GM12891 (cell line): ENCODE measurements around the gene CDC42BPA.

ENCODE experiments used
- DNase-seq: peaks from one replicate; pipeline ENCODE4 v3.0.0; 2011; ENCODE audit warnings: low spot score; ENCODE audit not compliant: insufficient read length
- FAIRE-seq: peaks from 2 replicates; lab custom pipeline; 2011; peaks lifted over from hg19 to GRCh38; lab: Jason Lieb, UNC
- PAX5 ChIP-seq: IDR thresholded peaks from 2 replicates; pipeline ENCODE4 v1.6.1; 2011; ENCODE audit warnings: low read length, moderate library complexity, mild to moderate bottlenecking; ENCODE audit not compliant: insufficient read depth, severe bottlenecking
- POLR2A ChIP-seq: IDR thresholded peaks from 2 replicates; pipeline ENCODE4 v1.6.1; 2011; ENCODE audit warnings: low read depth, low read length, control low read depth
- POLR2AphosphoS5 ChIP-seq: IDR thresholded peaks from 2 replicates; pipeline ENCODE4 v1.6.1; 2011; ENCODE audit warnings: low read depth, low read length, control low read depth
- POU2F2 ChIP-seq: IDR thresholded peaks from 2 replicates; pipeline ENCODE4 v1.6.1; 2011; ENCODE audit warnings: low read depth, mild to moderate bottlenecking, control low read depth, low read length, moderate library complexity
- SPI1 ChIP-seq: IDR thresholded peaks from 2 replicates; pipeline ENCODE4 v1.6.1; 2011; ENCODE audit warnings: low read depth, low read length, control low read depth
- TAF1 ChIP-seq: IDR thresholded peaks from 2 replicates; pipeline ENCODE4 v1.6.1; 2011; ENCODE audit warnings: low read depth, low read length, control low read depth

CDC42BPA gene

DNA sequence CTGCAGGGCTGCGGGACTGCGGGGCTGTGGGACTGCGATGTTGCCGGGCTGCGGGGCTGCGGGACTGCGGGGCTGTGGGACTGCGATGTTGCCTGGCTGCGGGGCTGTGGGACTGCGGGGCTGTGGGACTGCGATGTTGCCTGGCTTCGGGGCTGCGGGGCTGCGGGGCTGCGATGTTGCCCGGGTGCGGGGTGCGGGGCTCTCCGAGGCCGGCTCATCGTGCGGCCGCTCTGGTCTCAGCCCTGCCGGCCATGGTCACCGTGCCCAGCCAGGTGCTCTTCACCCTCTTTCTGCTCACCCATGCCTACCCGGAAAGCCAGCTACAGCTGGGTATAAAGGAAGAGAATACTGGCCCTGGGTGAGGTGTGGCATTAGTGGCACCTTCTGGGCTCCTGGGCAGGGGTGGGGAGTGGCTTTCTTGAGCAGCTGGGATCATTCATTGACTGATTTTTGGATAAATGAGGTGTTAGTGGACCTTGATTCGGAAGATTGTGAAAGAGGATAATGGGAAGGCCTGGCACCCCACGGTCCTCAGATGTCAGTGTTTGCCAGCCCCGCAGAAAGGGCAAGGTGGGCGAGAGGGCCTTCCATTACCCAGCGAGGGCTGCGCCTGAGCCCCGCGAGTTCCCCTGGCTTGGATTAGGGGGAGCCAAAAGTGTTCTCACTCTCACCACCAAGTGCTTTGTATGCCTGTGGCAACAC is 341.9 kb downstream of the CDC42BPA start:
- FAIRE-seq: no peak
- DNase-seq: no peak
- no peak for TF ChIP-seq POLR2A
- no peak for TF ChIP-seq POU2F2
- TF ChIP-seq SPI1: no peak

DNA sequence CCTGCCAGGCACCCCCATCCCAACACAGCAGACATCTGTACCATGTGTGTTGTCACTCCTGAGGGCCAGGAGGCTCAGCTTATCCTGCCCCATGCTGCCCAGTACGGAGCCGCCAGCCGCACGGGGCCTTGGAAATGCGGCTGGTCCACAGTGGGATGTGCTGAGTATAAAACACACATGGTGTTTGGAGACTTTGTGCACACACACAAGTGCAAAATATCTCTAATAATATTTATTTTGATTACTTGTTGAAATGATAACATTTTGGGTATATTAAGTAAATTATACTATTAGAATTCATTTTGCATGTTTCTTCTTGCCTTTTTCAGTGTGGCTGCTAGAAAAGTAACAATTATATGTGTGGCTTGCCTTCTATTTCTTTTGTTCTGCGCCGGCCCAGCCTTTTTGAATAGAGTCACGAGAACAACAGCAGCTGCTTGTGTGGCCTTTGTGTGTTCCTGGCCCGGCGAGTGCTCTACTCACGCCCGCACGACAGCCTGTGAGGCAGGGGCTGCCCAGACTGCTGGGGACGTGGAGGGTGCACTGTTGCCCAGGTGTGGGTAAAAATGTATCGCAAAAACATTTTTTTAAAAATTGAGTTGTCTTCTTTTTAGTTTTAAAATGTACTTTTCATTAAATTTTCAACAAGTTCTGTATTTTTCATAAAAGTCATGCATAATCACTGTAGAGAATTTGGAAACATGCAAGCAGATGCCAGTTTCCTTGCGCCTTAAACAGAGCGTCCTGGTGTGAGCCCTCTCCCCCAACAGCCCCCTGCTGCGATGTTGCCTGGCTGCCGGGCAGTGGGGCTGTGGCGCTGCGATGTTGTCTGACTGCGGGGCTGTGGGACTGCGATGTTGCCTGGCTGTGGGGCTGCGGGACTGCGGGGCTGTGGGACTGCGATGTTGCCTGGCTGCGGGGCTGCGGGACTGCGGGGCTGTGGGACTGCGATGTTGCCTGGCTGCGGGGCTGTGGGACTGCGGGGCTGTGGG is 342.7 kb downstream of the CDC42BPA start:
- TF ChIP-seq SPI1 (no peak), POU2F2 (no peak), POLR2AphosphoS5 (no peak), PAX5 (no peak), TAF1 (no peak), POLR2A (no peak)
- FAIRE-seq: no peak

DNA sequence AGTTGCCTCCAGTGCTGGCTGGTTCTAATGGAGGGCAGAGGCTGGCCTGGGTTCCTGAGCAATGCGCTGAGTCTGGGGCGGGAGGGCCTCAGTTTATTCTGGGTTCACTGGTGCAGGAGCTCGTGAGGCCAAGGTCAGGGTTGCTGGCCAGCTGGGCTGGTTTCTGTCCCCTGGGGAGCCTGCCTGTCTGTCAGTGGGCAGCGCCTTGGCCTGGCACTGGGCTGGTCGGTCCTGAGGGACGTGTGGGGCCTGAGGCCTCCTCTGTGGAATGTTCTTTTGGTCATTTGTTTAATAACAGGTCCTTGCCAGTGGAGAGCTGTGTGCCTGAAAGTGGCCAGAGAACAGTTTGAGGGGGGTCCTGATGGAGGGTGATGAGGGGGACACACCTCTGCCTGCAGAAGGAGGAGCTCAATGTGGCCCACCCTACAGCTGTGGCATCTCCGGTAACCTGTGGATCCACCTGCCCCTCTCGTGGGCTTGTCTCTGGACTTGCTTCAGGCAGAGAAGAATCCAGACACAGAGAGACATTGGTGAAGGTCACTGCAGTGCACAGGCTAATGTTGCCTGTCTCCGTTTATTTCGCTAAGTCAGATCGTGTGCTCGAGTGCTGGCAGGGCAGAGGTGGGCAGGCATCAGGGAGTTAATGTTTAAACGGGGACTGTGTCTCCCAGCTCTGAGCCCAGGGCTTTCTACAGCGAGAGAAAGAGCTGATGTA is 343.6 kb downstream of the CDC42BPA start:
- TF ChIP-seq POU2F2 (no peak), PAX5 (no peak), SPI1 (no peak), TAF1 (no peak), POLR2A (no peak), POLR2AphosphoS5 (no peak)
- FAIRE-seq (no peak), DNase-seq (no peak)

More for the DNA sequence above, 342.7 kb downstream of the CDC42BPA start:
- DNase-seq: no peak

DNA sequence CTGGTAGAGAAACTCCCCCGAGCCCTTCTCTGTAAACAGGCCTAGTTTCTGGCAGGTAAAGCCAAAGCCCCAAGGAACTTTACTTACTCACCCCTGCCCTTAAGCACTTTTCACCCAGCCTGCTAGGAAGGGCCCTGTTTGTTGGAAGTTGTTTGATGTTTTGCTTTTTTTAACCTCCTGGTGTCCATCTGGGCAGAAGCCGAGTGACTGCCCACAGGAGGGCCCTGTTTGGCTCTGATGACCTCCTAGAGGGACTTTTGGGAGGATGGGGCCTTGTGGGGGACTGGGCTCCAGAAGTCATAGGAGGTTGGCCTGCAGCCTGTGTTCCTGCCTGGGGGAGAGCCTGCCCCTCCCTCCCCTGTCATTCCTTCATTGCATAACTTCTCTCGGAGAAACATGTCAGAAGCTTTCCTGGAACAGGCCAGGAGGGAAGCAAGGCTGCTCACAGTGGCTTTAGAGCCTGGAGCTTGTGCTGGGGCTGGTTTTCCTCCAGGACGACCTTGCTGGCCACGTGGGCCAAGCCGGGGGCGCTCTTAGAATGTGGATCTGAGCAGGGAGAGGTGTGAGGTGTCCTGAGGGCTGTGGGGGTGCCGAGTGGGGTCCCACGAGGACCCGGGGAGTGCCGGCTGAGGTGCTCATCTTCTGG is 344.3 kb downstream of the CDC42BPA start:
- no peak for FAIRE-seq
- no peak for TF ChIP-seq POLR2AphosphoS5
- DNase-seq: no peak

DNA sequence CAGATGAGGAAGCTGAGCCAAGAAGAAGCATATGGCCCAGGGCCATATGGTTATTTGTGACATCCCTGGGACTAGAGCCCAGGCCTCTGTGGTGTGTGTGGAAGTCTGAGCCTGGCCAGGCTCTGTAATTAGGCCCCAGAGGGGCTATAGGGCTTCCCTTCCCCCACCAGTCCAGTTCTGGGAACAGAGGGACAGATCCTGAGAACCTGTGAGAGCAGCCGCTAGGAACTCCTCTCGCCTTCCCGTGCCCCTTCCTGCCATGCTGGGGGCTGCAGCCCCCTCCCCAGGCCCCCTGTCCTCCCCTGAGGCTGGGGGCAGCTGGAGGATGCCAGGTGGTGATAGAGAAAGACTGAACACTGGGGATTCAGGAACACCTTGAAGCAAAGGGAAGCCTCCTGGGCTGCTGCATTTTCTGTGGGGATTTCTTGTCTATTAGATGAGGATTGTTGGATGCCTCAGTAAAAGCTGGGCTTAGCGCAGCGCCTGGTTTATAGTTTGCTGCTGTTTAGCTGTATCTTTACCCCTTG is 344.9 kb downstream of the CDC42BPA start:
- DNase-seq: no peak

DNA sequence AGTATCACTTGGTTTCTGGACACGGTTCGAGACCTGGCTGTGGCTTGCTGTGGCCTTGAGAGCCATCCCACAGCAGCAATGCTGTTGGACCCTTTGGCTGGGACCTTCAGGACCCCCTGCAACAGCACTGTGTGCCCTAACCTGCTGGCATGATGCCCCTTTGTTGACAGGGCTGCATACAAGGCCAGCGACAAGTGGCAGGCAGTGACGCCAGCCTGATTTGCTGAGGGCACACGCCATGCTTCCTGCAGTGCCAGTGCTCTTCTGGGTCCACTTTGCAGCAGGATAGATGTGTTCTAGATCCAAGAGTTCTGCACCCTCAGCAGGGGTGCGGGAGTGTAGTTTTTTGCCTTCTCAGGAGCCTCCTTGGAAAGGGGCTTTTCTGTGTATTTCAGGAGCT is 345.4 kb downstream of the CDC42BPA start:
- FAIRE-seq: no peak
- no peak for DNase-seq
- no peak for TF ChIP-seq TAF1
- TF ChIP-seq POLR2A: no peak
- TF ChIP-seq POU2F2: no peak
- TF ChIP-seq POLR2AphosphoS5: no peak
- TF ChIP-seq PAX5: no peak
- no peak for TF ChIP-seq SPI1

More for the DNA sequence above, 344.9 kb downstream of the CDC42BPA start:
- no peak for TF ChIP-seq TAF1
- TF ChIP-seq POLR2A: no peak
- FAIRE-seq: no peak

- TF ChIP-seq SPI1 (no peak), POU2F2 (no peak), POLR2AphosphoS5 (no peak), PAX5 (no peak), POLR2A (no peak), TAF1 (no peak)
- no peak for DNase-seq
- no peak for FAIRE-seq
Observed at GRCh38 chr1:226971765-226972164, 346.5 kb downstream of the CDC42BPA start.

- TF ChIP-seq SPI1 (no peak), POU2F2 (no peak), POLR2A (no peak), PAX5 (no peak)
- DNase-seq (no peak), FAIRE-seq (no peak)
Observed at GRCh38 chr1:226967665-226968064, 350.6 kb downstream of the CDC42BPA start.

GRCh38 chr1:226966683-226967082 is 351.6 kb downstream of the CDC42BPA start:
- TF ChIP-seq POLR2AphosphoS5 (no peak), TAF1 (no peak)
- no peak for DNase-seq
- FAIRE-seq: no peak
